ENCODE measurements around the gene SCAI. TPM values are rescaled to one million over a fixed set of nuclear protein-coding genes. Genes with fewer than 3 reads are reported as not detected.

The SCAI gene
- total and polyA plus RNA-seq, 2 of the 4 experiments (the other 2 are of a cell fraction) = 3.6 to 14.5 TPM

DNA sequence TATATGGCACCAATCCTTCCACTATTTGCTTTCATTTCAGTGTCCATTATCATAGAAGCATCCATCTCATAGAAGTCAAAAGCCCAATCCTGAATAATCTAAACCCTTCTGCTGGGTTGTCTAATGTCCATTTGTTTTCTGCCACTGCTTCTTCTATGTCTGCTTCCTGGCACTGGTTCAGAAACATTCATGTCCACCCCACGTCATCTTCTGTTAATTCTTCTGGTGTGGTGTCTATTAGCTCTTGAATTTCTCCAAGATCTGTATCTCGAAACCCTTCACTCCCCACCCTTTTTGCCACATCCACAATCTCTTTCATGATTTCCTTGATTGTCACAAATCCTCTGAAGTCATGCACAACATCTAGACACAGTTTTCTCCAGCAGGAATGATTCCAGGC is 179.3 kb downstream of the SCAI start:
- WGBS, 2 experiments (ENCODE audit: extremely low coverage in 2 of 2, insufficient read length in 1 of 2) = no CpG with 5 or more reads among the region's 2 CpGs
- Histone ChIP-seq H3K79me1 (ENCODE audit: low read depth in 1 of 2, low read length in 2 of 2) (no peaks in the 10 kb centered on the region), H3K9ac (ENCODE audit: low read depth, low read length) (no peak overlapping the region), H3K9me3 (ENCODE audit: control insufficient read depth, insufficient read depth, low read length) (peaks cover 2% of the 10 kb centered on the region; the same call in 1 of the 2 replicates), H2AFZ (replicated peaks; ENCODE audit: low read length, poor library complexity) (no peak overlapping the region), H2BK15ac (ENCODE audit: low read depth, low read length) (peak overlapping the region; percentile 47; the same call in 1 of the 3 replicates), H3K9me1 (ENCODE audit: insufficient read depth, low read length) (no peaks in the 10 kb centered on the region), H4K5ac (ENCODE audit: low read depth, low read length) (no peak overlapping the region), H4K8ac (ENCODE audit: low read depth in 2 of 2, low read length in 2 of 2) (peak overlapping the region in 1 of 2 experiments; percentile 30; a peak in 2 of 4 replicates), H3K27me3 (ENCODE audit: control insufficient read depth, insufficient read depth, low read length) (no peaks in the 10 kb centered on the region), H3K56ac (ENCODE audit: extremely low read depth, insufficient read depth, low read length) (no peak overlapping the region), H3K23ac (ENCODE audit: low read depth, low read length) (no peak overlapping the region), H3K14ac (replicated peaks; ENCODE audit: low read depth, low read length) (no peak overlapping the region), H4K91ac (ENCODE audit: insufficient read depth, low read depth, low read length) (no peak overlapping the region), H2BK5ac (ENCODE audit: low read depth, low read length, poor library complexity, severe bottlenecking) (no peak overlapping the region), H3K18ac (ENCODE audit: low read depth, low read length) (no peak overlapping the region; the same call in 1 of the 2 replicates), H4K20me1 (ENCODE audit: insufficient read depth, low read length) (no peaks in the 10 kb centered on the region; the same call in 1 of the 2 replicates), H3K4me3 (ENCODE audit: insufficient read depth, low read depth, low read length) (no peak overlapping the region), H2BK20ac (ENCODE audit: low read depth, low read length) (no peak overlapping the region), H2AK9ac (replicated peaks; ENCODE audit: low read depth, low read length, poor library complexity) (no peak overlapping the region), H3K4me1 (ENCODE audit: control insufficient read depth, insufficient read depth, low read length) (peaks cover 5% of the 10 kb centered on the region; the same call in 1 of the 2 replicates), H3K4ac (ENCODE audit: low read depth, low read length) (no peak overlapping the region), H3K4me2 (ENCODE audit: low read depth, low read length) (no peak overlapping the region), H2BK120ac (ENCODE audit: low read depth, low read length) (no peak overlapping the region), H2AK5ac (ENCODE audit: low read depth, low read length) (no peak overlapping the region), H3K36me3 (ENCODE audit: control insufficient read depth, insufficient read depth, low read length) (peaks cover 5% of the 10 kb centered on the region; the same call in 1 of the 2 replicates), H3K27ac (ENCODE audit: insufficient read depth, low read length) (no peak overlapping the region)
- ChIA-PET POLR2A (ENCODE audit: unreplicated experiment) (no interaction called here), CTCF (no interaction called here)
- intact Hi-C loops (cut with micrococcal nuclease) = no loop called here
- no TSS peak for BruUV-seq (replicated peaks)
- ATAC-seq (ENCODE audit: low read depth) (no peak), DNase-seq (peak; percentile 11)
- in situ Hi-C loops (cut with MboI; ENCODE audit: low sequenced_read_pairs) = no loop called here
- TF ChIP-seq SMC3 (IDR thresholded peaks at IDR 0.05; ENCODE audit: low read depth, low read length) (no peak), MAFK (IDR thresholded peaks at IDR 0.05; ENCODE audit: low read depth, low read length) (no peak), RCOR1 (IDR thresholded peaks at IDR 0.05; ENCODE audit: insufficient replicate concordance, low read length) (no peak)
- dilution Hi-C loops (cut with HindIII; ENCODE audit: low sequenced_read_pairs, unreplicated experiment) = no loop called here
